OCI-LY7 (cell line): Measurements from ENCODE around the gene MLANA. TPM values are rescaled to one million over a fixed set of nuclear protein-coding genes. Genes with fewer than 3 reads are reported as not detected.

Experiments used
- BruUV-seq: library from RNA; stranded (reverse); fragments of 400-500 nt; replicated peaks from 2 replicates; lab custom pipeline; 2021; lab: Mats Ljungman, UMichigan
- CTCF ChIA-PET: fragments of 300-600 bp; sonication (Branson Sonifier 250); formaldehyde crosslinking; loops from one replicate; lab custom pipeline; 2022; ENCODE audit warnings: antibody characterized with exemption; ENCODE audit not compliant: unreplicated experiment; lab: Charles Lee
- POLR2A ChIA-PET: fragments of 300-600 bp; sonication (Branson Sonifier 250); formaldehyde crosslinking; loops from one replicate; lab custom pipeline; 2022; ENCODE audit warnings: antibody characterized with exemption; lab: Charles Lee
- DNase-seq: peaks from one replicate; pipeline ENCODE4 v3.0.0-alpha.2; 2015; ENCODE audit warnings: low spot score
- H2AFZ ChIP-seq: fragments of 200-600 bp; sonication (generic), shearing (Covaris generic); 2 replicates; pipeline ENCODE4 v1.6.1; 2014; ENCODE audit warnings: mild to moderate bottlenecking, antibody characterized with exemption, low read length, moderate library complexity
- H3K27ac ChIP-seq: fragments of 200-600 bp; sonication (generic); 2 replicates; pipeline ENCODE4 v1.5.1; 2014; ENCODE audit warnings: mixed run types, low read depth, mild to moderate bottlenecking, moderate library complexity, low read length, inconsistent platforms; ENCODE audit not compliant: poor library complexity, severe bottlenecking
- H3K36me3 ChIP-seq: fragments of 200-600 bp; sonication (generic); 2 replicates; pipeline ENCODE4 v1.6.1; 2014; ENCODE audit warnings: mild to moderate bottlenecking, antibody characterized with exemption, low read length, moderate library complexity, mixed read lengths; ENCODE audit not compliant: insufficient read depth
- H3K4me1 ChIP-seq: fragments of 200-600 bp; sonication (generic); 2 replicates; pipeline ENCODE4 v1.5.1; 2014; ENCODE audit warnings: mild to moderate bottlenecking, low read length; ENCODE audit not compliant: insufficient read depth, poor library complexity, severe bottlenecking
- H3K4me2 ChIP-seq: fragments of 200-600 bp; sonication (generic); 2 replicates; pipeline ENCODE4 v1.6.1; 2014; ENCODE audit warnings: mild to moderate bottlenecking, low read length
- H3K4me3 ChIP-seq: fragments of 200-600 bp; sonication (generic); 2 replicates; pipeline ENCODE4 v1.5.1; 2014; ENCODE audit warnings: mild to moderate bottlenecking, low read depth, low read length; ENCODE audit not compliant: poor library complexity, severe bottlenecking
- H3K79me2 ChIP-seq: fragments of 200-600 bp; sonication (generic); 2 replicates; pipeline ENCODE4 v1.6.1; 2016; ENCODE audit warnings: low read depth, mild to moderate bottlenecking, low read length, moderate library complexity, mixed read lengths; ENCODE audit not compliant: insufficient read depth
- H3K9me2 ChIP-seq: fragments of 200-600 bp; sonication (generic); 2 replicates; pipeline ENCODE4 v1.6.1; 2016; ENCODE audit warnings: mild to moderate bottlenecking, low read length, mixed read lengths; ENCODE audit not compliant: insufficient read depth
- H3K9me3 ChIP-seq: fragments of 200-600 bp; sonication (generic); 2 replicates; pipeline ENCODE4 v1.6.1; 2014; ENCODE audit warnings: mild to moderate bottlenecking, mixed run types, low read length, mixed read lengths
- H4K20me1 ChIP-seq: fragments of 200-600 bp; sonication (generic); 2 replicates; pipeline ENCODE4 v1.6.1; 2014; ENCODE audit warnings: mild to moderate bottlenecking, antibody characterized with exemption, low read length, moderate library complexity, mixed read lengths; ENCODE audit not compliant: insufficient read depth
- CTCF ChIP-seq: fragments of 200-600 bp; sonication (generic); conservative IDR thresholded peaks from 2 replicates; pipeline ENCODE4 v1.5.1; 2014; ENCODE audit warnings: mild to moderate bottlenecking, antibody characterized with exemption, low read length, moderate library complexity, mixed read lengths
- EZH2phosphoT487 ChIP-seq: fragments of 200-600 bp; sonication (generic); IDR thresholded peaks from 2 replicates; pipeline ENCODE4 v1.6.1; 2018; ENCODE audit warnings: low read depth, borderline replicate concordance, mild to moderate bottlenecking, mixed run types, antibody characterized with exemption, low read length, moderate library complexity, mixed read lengths
- intact Hi-C: fragments of 100-400 bp; cut with micrococcal nuclease; formaldehyde crosslinking; loops from one replicate; pipeline ENCODE4 v1.10.0; 2022; ENCODE audit not compliant: unreplicated experiment
- total RNA-seq, 2 experiments: library from RNA; depleted of rRNA in 1 of 2; stranded (reverse); fragments of >200 nt in 1 of 2; shearing (Covaris generic) in 1 of 2; gene quantifications; 2 replicates each; pipeline ENCODE4 v1.2.3, GENCODE V29; 2014 to 2022

Gene MLANA
- total RNA-seq, 2 experiments from 2014 or later = not detected

GRCh38 chr9:5947912-5948311 lies 57.2 kb downstream of the MLANA start:
- DNase-seq = no peak
- no peaks in the 10 kb centered on the region for H3K9me2 ChIP-seq
- no peaks in the 10 kb centered on the region for H3K36me3 ChIP-seq
- H3K4me1 ChIP-seq = no peaks in the 10 kb centered on the region
- ChIA-PET POLR2A (interaction anchor here (0.7 to 1.8 kb wide), 5 partner anchors 8 to 1377 kb away, joined by 3 to 7 read pairs (median 3); no protein-coding TSS in a partner anchor), CTCF (no interaction called here)
- intact Hi-C loops = no loop called here
- no peak overlapping the region for H3K4me2 ChIP-seq
- no peak for TF ChIP-seq CTCF
- no peak for TF ChIP-seq EZH2phosphoT487
- no peaks in the 10 kb centered on the region for H3K79me2 ChIP-seq
- H4K20me1 ChIP-seq = no peaks in the 10 kb centered on the region
- H3K4me3 ChIP-seq = no peak overlapping the region
- H3K9me3 ChIP-seq = no peaks in the 10 kb centered on the region
- BruUV-seq = no TSS peak
- no peak overlapping the region for H2AFZ ChIP-seq
- no peak overlapping the region for H3K27ac ChIP-seq

GRCh38 chr9:5949103-5949699 lies 58.5 kb downstream of the MLANA start:
- Histone ChIP-seq H4K20me1 (no peaks in the 10 kb centered on the region), H3K4me1 (no peaks in the 10 kb centered on the region), H3K9me2 (no peaks in the 10 kb centered on the region), H3K9me3 (no peaks in the 10 kb centered on the region), H3K79me2 (no peaks in the 10 kb centered on the region), H3K27ac (no peak overlapping the region), H2AFZ (no peak overlapping the region), H3K4me2 (no peak overlapping the region), H3K36me3 (no peaks in the 10 kb centered on the region), H3K4me3 (no peak overlapping the region)
- no TSS peak for BruUV-seq
- ChIA-PET CTCF (no interaction called here), POLR2A (interaction anchor here (0.7 kb wide), 1 partner anchor 64 kb away, joined by 3 read pairs; no protein-coding TSS in a partner anchor)
- no peak for DNase-seq
- intact Hi-C loops = no loop called here
- TF ChIP-seq CTCF (no peak), EZH2phosphoT487 (no peak)

- no TSS peak for BruUV-seq
- no peaks in the 10 kb centered on the region for H3K9me2 ChIP-seq
- H3K36me3 ChIP-seq = no peaks in the 10 kb centered on the region; the same call in 1 of the 2 replicates
- no peaks in the 10 kb centered on the region for H3K9me3 ChIP-seq
- H3K27ac ChIP-seq = no peak overlapping the region
- CTCF ChIA-PET = no interaction called here
- TF ChIP-seq CTCF = no peak
- no peak for TF ChIP-seq EZH2phosphoT487
- H3K79me2 ChIP-seq = no peaks in the 10 kb centered on the region
- no peak for DNase-seq
- no peak overlapping the region for H3K4me2 ChIP-seq
- H3K4me3 ChIP-seq = no peak overlapping the region
- no peaks in the 10 kb centered on the region for H3K4me1 ChIP-seq
- no peak overlapping the region for H2AFZ ChIP-seq
- no peaks in the 10 kb centered on the region for H4K20me1 ChIP-seq
- intact Hi-C loops = no loop called here
- POLR2A ChIA-PET = interaction anchor here (0.7 kb wide), 1 partner anchor 65 kb away, joined by 3 read pairs; no protein-coding TSS in a partner anchor
These were observed 59.6 kb downstream of the MLANA start for GRCh38 chr9:5950261-5950660.
